NB4 (cell line): ENCODE data around the gene MIS18A.

Experiments
- DNase-seq: peaks from one replicate; pipeline ENCODE4 v3.0.0; 2010; ENCODE audit warnings: low read depth
- H3K4me3 ChIP-seq: one replicate; pipeline ENCODE4 v1.5.1; 2011; ENCODE audit warnings: mild to moderate bottlenecking, low read depth, low read length, moderate library complexity
- CTCF ChIP-seq: IDR thresholded peaks from one replicate; pipeline ENCODE4 v1.5.1; 2012; ENCODE audit warnings: low read depth, low read length
- MAX ChIP-seq: IDR thresholded peaks from 2 replicates; pipeline ENCODE4 v1.6.1; 2011; ENCODE audit warnings: low read depth, low read length
- MYC ChIP-seq: IDR thresholded peaks from 2 replicates; pipeline ENCODE4 v1.6.1; 2011; ENCODE audit warnings: low read depth, low read length
- POLR2A ChIP-seq: IDR thresholded peaks from 2 replicates; pipeline ENCODE4 v1.6.1; 2011; ENCODE audit warnings: mild to moderate bottlenecking; ENCODE audit not compliant: insufficient read length; ENCODE audit errors: extremely low read depth

The MIS18A gene

GRCh38 chr21:32300117-32300681, 21.4 kb upstream of the MIS18A start:
- TF ChIP-seq MAX (no peak), MYC (no peak), POLR2A (no peak), CTCF (no peak)
- no peak overlapping the region for H3K4me3 ChIP-seq
- DNase-seq = no peak

GRCh38 chr21:32299695-32300094, 20.8 kb upstream of the MIS18A start:
- no peak for TF ChIP-seq CTCF
- no peak for TF ChIP-seq POLR2A
- TF ChIP-seq MYC = no peak
- no peak for TF ChIP-seq MAX
- DNase-seq = no peak
- H3K4me3 ChIP-seq = no peak overlapping the region

- H3K4me3 ChIP-seq = no peak within 1 kb of the TSS
- DNase-seq = no peak
- no peak for TF ChIP-seq MYC
- no peak for TF ChIP-seq POLR2A
- TF ChIP-seq MAX = no peak
- TF ChIP-seq CTCF = no peak
These were observed 19.8 kb upstream of the MIS18A start, which contains the start of gene MRAP for GRCh38 chr21:32298658-32299081. Gene MRAP (plus strand): TSS chr21:32298855. CDS start chr21:32298972, 117 bp downstream.

GRCh38 chr21:32298148-32298559, 19.3 kb upstream of the MIS18A start:
- no peak overlapping the region for H3K4me3 ChIP-seq
- DNase-seq = no peak
- TF ChIP-seq CTCF = no peak
- TF ChIP-seq POLR2A = no peak
- TF ChIP-seq MAX = no peak
- TF ChIP-seq MYC = no peak

GRCh38 chr21:32297449-32297848, 18.6 kb upstream of the MIS18A start:
- no peak overlapping the region for H3K4me3 ChIP-seq
- no peak for DNase-seq
- no peak for TF ChIP-seq CTCF
- no peak for TF ChIP-seq MYC
- no peak for TF ChIP-seq POLR2A
- no peak for TF ChIP-seq MAX

- DNase-seq = no peak
- H3K4me3 ChIP-seq = no peak overlapping the region
- no peak for TF ChIP-seq MYC
- TF ChIP-seq CTCF = no peak
These were observed 6.6 kb upstream of the MIS18A start for GRCh38 chr21:32285476-32285875.
